ENCODE data around the gene COX6B2. TPM values are rescaled to one million over a fixed set of nuclear protein-coding genes. Genes with fewer than 3 reads are reported as not detected.

COX6B2 gene
- total RNA-seq, 4 donors from 2014 or later: 0.14 to 4.6 TPM; not detected in 2

GRCh38 chr19:55324662-55325061, 29.9 kb downstream of the COX6B2 start:
- Histone ChIP-seq H3K27ac (no peak overlapping the region), H3K4me3 (no peak overlapping the region)

GRCh38 chr19:55322204-55322885, 32.2 kb downstream of the COX6B2 start:
- intact Hi-C loops (cut with DNase I; ENCODE audit: low total_unique reads): no loop called here
- H3K27ac ChIP-seq: no peak overlapping the region
- DNase-seq: no peak
- H3K4me3 ChIP-seq: no peak overlapping the region
- H3K27me3 ChIP-seq: no peaks in the 10 kb centered on the region
- H3K9me3 ChIP-seq: no peaks in the 10 kb centered on the region
- no peaks in the 10 kb centered on the region for H3K36me3 ChIP-seq
- H3K4me1 ChIP-seq: no peaks in the 10 kb centered on the region
- no peak for TF ChIP-seq POLR2A (IDR thresholded peaks at IDR 0.05)
- TF ChIP-seq CTCF (IDR thresholded peaks at IDR 0.05): no peak

More at GRCh38 chr19:55324662-55325061, 29.9 kb downstream of the COX6B2 start:
- intact Hi-C loops (cut with DNase I; ENCODE audit: low total_unique reads): no loop called here
- no peak for DNase-seq
- TF ChIP-seq CTCF (IDR thresholded peaks at IDR 0.05) (no peak), POLR2A (IDR thresholded peaks at IDR 0.05) (no peak)
- no peaks in the 10 kb centered on the region for H3K27me3 ChIP-seq
- no peaks in the 10 kb centered on the region for H3K36me3 ChIP-seq
- no peaks in the 10 kb centered on the region for H3K4me1 ChIP-seq
- no peaks in the 10 kb centered on the region for H3K9me3 ChIP-seq

GRCh38 chr19:55321466-55322137, 32.9 kb downstream of the COX6B2 start:
- H3K27ac ChIP-seq: no peak overlapping the region
- no peaks in the 10 kb centered on the region for H3K9me3 ChIP-seq
- DNase-seq: no peak
- H3K4me3 ChIP-seq: no peak overlapping the region
- H3K4me1 ChIP-seq: no peaks in the 10 kb centered on the region
- intact Hi-C loops (cut with DNase I; ENCODE audit: low total_unique reads): no loop called here
- TF ChIP-seq CTCF (IDR thresholded peaks at IDR 0.05): no peak
- TF ChIP-seq POLR2A (IDR thresholded peaks at IDR 0.05): no peak
- H3K27me3 ChIP-seq: no peaks in the 10 kb centered on the region
- H3K36me3 ChIP-seq: no peaks in the 10 kb centered on the region

- H3K27me3 ChIP-seq: no peaks in the 10 kb centered on the region
- no peak overlapping the region for H3K4me3 ChIP-seq
- no peak for DNase-seq
- H3K27ac ChIP-seq: no peak overlapping the region
- H3K9me3 ChIP-seq: no peaks in the 10 kb centered on the region
- intact Hi-C loops (cut with DNase I; ENCODE audit: low total_unique reads): no loop called here
- no peak for TF ChIP-seq CTCF (IDR thresholded peaks at IDR 0.05)
- no peak for TF ChIP-seq POLR2A (IDR thresholded peaks at IDR 0.05)
- H3K36me3 ChIP-seq: no peaks in the 10 kb centered on the region
- no peaks in the 10 kb centered on the region for H3K4me1 ChIP-seq
Measured at GRCh38 chr19:55320844-55321419, 33.6 kb downstream of the COX6B2 start.

- no peaks in the 10 kb centered on the region for H3K36me3 ChIP-seq
- H3K9me3 ChIP-seq: no peaks in the 10 kb centered on the region
- no peak for TF ChIP-seq POLR2A (IDR thresholded peaks at IDR 0.05)
- TF ChIP-seq CTCF (IDR thresholded peaks at IDR 0.05): no peak
- H3K27ac ChIP-seq: no peak overlapping the region
- DNase-seq: no peak
- intact Hi-C loops (cut with DNase I; ENCODE audit: low total_unique reads): no loop called here
- no peak overlapping the region for H3K4me3 ChIP-seq
- H3K27me3 ChIP-seq: no peaks in the 10 kb centered on the region
- no peaks in the 10 kb centered on the region for H3K4me1 ChIP-seq
Measured at GRCh38 chr19:55319785-55320184, 34.7 kb downstream of the COX6B2 start.

Measured in uterus (tissue), 4 donors.